Testis (tissue), 3 donors: ENCODE data around the gene AP5B1. TPM values are rescaled to one million over a fixed set of nuclear protein-coding genes. Genes with fewer than 3 reads are reported as not detected.
A peak's percentile ranks its signal among the peaks of the same experiment; 100 is the strongest.
"Not testable (repeated sequence)": the region's sequence is repeated elsewhere in the genome, so short reads cannot be mapped to it uniquely, and the experiment has no call there.

Experiments
- DNase-seq: peaks from one replicate; pipeline ENCODE4 v3.0.0-alpha.2; 2019
- H3K27ac ChIP-seq, 2 donors: fragments of 200-600 bp; sonication (generic); one replicate each; pipeline ENCODE4 v1.5.1; 2019
- H3K27me3 ChIP-seq: fragments of 200-600 bp; sonication (generic); one replicate; pipeline ENCODE4 v1.5.1; 2019
- H3K36me3 ChIP-seq: fragments of 200-600 bp; sonication (generic); one replicate; pipeline ENCODE4 v1.5.1; 2017; ENCODE audit warnings: low read depth; ENCODE audit errors: missing control alignments
- H3K4me1 ChIP-seq: fragments of 200-600 bp; sonication (generic); one replicate; pipeline ENCODE4 v1.5.1; 2019
- H3K4me3 ChIP-seq, 2 donors: fragments of 200-600 bp; sonication (generic); one replicate each; pipeline ENCODE4 v1.5.1; 2017 to 2019
- H3K9me3 ChIP-seq: fragments of 200-600 bp; sonication (generic); one replicate; pipeline ENCODE4 v1.5.1; 2017
- POLR2A ChIP-seq: fragments of 450-650 bp; IDR thresholded peaks from one replicate; pipeline ENCODE4 v1.6.1; 2017; ENCODE audit warnings: antibody characterized with exemption, mild to moderate bottlenecking, moderate library complexity
- WGBS, 2 donors: methylation state at CpG; one replicate each; pipeline ENCODE4 v1.1.5; 2018; 5-methylcytosine and 5-hydroxymethylcytosine counted together
- intact Hi-C: fragments of 100-400 bp; cut with DNase I; formaldehyde crosslinking; loops from one replicate; pipeline ENCODE4 v1.15.1; 2023; ENCODE audit warnings: low total_unique reads
- polyA plus RNA-seq: library from polyadenylated mRNA; stranded (reverse); fragments of 350-450 nt; fragmentation: Illumina TruSeq; extraction: RNeasy Lipid Tissue Mini Kit (QIAGEN cat#74804); gene quantifications from one replicate; pipeline ENCODE4 v1.2.3, GENCODE V29; 2014; ENCODE audit warnings: low read depth, low replicate concordance; ENCODE audit not compliant: insufficient read depth
- total RNA-seq, 2 donors: library from RNA; depleted of rRNA; stranded (reverse); fragments of >200 nt; gene quantifications; one replicate each; pipeline ENCODE4 v1.2.3, GENCODE V29; 2016
- TF ChIP-seq, protein P1 (sequence below), 3 experiments: fragments of 450-650 bp in 2 of 3; fragments of 200-600 bp in 1 of 3; sonication (generic) in 1 of 3; IDR thresholded peaks; one replicate each; pipeline ENCODE4 v1.5.1; 2016 to 2019; ENCODE audit warnings: antibody characterized with exemption in 3 of 3, mild to moderate bottlenecking in 2 of 3, moderate library complexity in 1 of 3

Gene AP5B1
- total and polyA plus RNA-seq, 3 donors from 2014 or later = 4.5 to 14.8 (median 13.5) TPM

DNA sequence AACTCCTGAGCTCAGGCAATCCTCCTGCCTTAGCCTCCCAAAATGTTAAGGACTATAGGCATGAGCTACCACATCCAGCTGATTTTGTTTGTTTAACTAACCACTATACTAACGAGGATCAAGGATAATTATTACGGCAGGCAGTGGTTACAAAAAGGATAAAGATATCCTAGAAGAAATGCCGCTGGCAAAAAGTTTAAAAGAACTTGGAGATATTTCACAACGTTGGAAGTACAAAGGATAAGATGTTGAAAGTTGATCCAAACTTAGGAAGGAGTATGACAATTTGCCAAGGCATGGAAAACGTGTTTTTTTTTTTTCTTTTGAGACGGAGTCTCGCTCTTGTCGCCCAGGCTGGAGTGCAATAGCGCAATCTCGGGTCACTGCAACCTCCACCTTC lies 13.4 kb downstream of the AP5B1 start:
- no peak for DNase-seq
- H3K27me3 ChIP-seq = no peaks in the 10 kb centered on the region
- intact Hi-C loops = no loop called here
- 63 to 69% methylated on average over 10 of the region's 10 CpGs for WGBS, 2 donors
- H3K27ac ChIP-seq = no peak overlapping the region
- no peaks in the 10 kb centered on the region for H3K9me3 ChIP-seq
- no peak overlapping the region for H3K4me3 ChIP-seq
- no peaks in the 10 kb centered on the region for H3K36me3 ChIP-seq
- no peak for TF ChIP-seq POLR2A
- TF ChIP-seq, protein P1, sequence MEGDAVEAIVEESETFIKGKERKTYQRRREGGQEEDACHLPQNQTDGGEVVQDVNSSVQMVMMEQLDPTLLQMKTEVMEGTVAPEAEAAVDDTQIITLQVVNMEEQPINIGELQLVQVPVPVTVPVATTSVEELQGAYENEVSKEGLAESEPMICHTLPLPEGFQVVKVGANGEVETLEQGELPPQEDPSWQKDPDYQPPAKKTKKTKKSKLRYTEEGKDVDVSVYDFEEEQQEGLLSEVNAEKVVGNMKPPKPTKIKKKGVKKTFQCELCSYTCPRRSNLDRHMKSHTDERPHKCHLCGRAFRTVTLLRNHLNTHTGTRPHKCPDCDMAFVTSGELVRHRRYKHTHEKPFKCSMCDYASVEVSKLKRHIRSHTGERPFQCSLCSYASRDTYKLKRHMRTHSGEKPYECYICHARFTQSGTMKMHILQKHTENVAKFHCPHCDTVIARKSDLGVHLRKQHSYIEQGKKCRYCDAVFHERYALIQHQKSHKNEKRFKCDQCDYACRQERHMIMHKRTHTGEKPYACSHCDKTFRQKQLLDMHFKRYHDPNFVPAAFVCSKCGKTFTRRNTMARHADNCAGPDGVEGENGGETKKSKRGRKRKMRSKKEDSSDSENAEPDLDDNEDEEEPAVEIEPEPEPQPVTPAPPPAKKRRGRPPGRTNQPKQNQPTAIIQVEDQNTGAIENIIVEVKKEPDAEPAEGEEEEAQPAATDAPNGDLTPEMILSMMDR (IDR thresholded peaks at IDR 0.05) = no peak
- no peaks in the 10 kb centered on the region for H3K4me1 ChIP-seq

DNA sequence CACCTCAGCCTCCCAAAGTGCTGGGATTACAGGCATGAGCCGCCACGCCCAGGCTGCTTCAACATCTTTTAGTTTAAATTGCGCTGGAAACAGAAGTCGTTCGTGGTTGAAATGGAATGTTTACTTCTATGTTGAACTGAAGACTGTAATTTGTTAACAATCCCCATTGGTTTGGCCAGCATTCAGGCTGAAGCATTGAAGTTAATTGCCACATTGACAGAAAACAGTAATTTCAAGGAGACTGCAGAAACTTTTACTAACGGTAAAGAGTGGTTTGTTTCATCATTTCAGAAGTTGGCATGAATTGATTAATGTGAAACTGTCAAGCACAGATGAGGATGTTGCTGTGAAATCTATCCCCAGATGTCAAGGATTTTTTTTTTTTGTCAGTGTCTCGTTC lies 14.2 kb downstream of the AP5B1 start:
- intact Hi-C loops = no loop called here
- WGBS, 2 donors = 68 to 74% methylated on average over 7 of the region's 7 CpGs
- TF ChIP-seq POLR2A = no peak
- TF ChIP-seq, protein P1 (IDR thresholded peaks at IDR 0.05) = no peak

DNA sequence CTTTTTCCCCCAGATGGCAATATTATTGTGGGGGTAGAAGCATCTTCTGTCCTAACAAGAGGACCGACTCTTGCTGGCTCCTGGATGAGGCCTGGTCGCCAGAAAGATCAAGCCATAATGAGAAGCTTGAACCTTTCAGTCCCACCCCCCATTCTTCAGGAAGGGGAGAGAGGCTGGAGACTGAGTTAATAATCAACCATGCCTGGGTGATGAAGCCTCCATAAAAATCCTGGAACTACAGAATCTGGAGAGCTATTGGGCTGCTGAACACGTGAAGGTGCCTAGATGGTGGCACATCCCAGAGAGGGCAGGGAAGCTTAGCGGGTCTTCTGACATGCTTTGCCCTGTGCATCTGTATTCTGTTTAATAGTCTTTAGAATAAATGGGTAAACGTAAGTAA lies 16.3 kb downstream of the AP5B1 start:
- Histone ChIP-seq H3K9me3 (no peaks in the 10 kb centered on the region), H3K4me1 (no peaks in the 10 kb centered on the region), H3K4me3 (no peak overlapping the region), H3K27me3 (no peaks in the 10 kb centered on the region), H3K36me3 (no peaks in the 10 kb centered on the region), H3K27ac (no peak overlapping the region)
- intact Hi-C loops = no loop called here
- no peak for DNase-seq
- WGBS, 2 donors = 75 to 80% methylated on average over 5 of the region's 5 CpGs
- TF ChIP-seq, protein P1 (IDR thresholded peaks at IDR 0.05) = no peak
- no peak for TF ChIP-seq POLR2A

More for the DNA sequence above, 14.2 kb downstream of the AP5B1 start:
- H3K9me3 ChIP-seq = no peaks in the 10 kb centered on the region
- H3K27ac ChIP-seq = no peak overlapping the region
- no peaks in the 10 kb centered on the region for H3K27me3 ChIP-seq
- no peaks in the 10 kb centered on the region for H3K4me1 ChIP-seq
- no peaks in the 10 kb centered on the region for H3K36me3 ChIP-seq
- H3K4me3 ChIP-seq = no peak overlapping the region
- DNase-seq = no peak

DNA sequence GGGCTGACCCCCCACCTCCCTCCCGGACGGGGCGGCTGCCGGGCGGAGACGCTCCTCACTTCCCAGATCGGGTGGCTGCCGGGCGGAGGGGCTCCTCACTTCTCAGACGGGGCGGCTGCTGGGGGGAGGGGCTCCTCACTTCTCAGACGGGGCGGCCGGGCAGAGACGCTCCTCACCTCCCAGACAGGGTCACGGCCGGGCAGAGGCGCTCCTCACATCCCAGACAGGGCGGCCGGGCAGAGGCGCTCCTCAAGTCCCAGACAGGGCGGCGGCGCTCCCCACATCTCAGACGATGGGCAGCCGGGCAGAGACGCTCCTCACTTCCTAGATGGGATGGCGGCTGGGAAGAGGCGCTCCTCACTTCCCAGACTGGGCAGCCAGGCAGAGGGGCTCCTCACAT lies 18.0 kb downstream of the AP5B1 start:
- H3K4me1 ChIP-seq, H3K9me3 ChIP-seq, H3K27me3 ChIP-seq, H3K27ac ChIP-seq, intact Hi-C loops, DNase-seq, H3K36me3 ChIP-seq: not testable (repeated sequence)
- H3K4me3 ChIP-seq = peak overlapping the region in 1 of 2 donors; percentile 5
- WGBS, 2 donors = 71 to 80% methylated on average over 2 to 16 of the region's 29 CpGs

DNA sequence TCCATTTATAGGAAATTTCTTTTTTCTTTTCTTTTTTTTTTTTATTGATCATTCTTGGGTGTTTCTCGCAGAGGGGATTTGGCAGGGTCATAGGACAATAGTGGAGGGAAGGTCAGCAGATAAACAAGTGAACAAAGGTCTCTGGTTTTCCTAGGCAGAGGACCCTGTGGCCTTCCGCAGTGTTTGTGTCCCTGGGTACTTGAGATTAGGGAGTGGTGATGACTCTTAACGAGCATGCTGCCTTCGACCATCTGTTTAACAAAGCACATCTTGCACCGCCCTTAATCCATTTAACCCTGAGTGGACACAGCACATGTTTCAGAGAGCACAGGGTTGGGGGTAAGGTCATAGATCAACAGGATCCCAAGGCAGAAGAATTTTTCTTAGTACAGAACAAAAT lies 18.6 kb downstream of the AP5B1 start:
- H3K27me3 ChIP-seq, H3K36me3 ChIP-seq, H3K4me3 ChIP-seq, intact Hi-C loops, H3K27ac ChIP-seq, H3K9me3 ChIP-seq, DNase-seq, H3K4me1 ChIP-seq: not testable (repeated sequence)
- WGBS, 2 donors = 49 to 70% methylated on average over 5 of the region's 5 CpGs

DNA sequence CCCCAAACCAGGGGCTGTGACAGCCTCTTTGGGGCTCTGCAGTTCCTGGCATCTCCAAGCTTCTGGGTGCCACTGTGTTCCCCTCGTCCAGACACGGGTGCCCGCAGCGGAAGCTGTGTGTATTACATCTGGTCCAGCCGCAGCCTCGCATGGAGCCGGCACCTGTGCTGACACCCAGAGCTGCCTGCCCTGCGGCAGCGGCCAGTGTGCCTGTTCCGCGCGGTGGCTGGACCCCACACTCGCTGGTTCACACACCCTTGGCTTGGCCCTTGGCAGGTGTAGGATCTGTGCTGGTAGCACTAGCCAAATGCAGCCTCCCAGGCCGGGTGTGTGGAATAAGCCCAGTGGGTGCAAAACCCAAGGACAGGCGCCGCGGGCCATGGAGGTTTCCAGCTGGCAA lies 35.7 kb downstream of the AP5B1 start:
- H3K9me3 ChIP-seq = no peaks in the 10 kb centered on the region
- no peaks in the 10 kb centered on the region for H3K27me3 ChIP-seq
- no peak overlapping the region for H3K27ac ChIP-seq
- TF ChIP-seq POLR2A = no peak
- TF ChIP-seq, protein P1 (IDR thresholded peaks at IDR 0.05) = no peak
- H3K4me1 ChIP-seq = no peaks in the 10 kb centered on the region
- intact Hi-C loops = no loop called here
- H3K36me3 ChIP-seq = no peaks in the 10 kb centered on the region
- peak overlapping the region; percentile 32 to 39 for H3K4me3 ChIP-seq
- WGBS, 2 donors = 34 to 81% methylated on average over 6 to 11 of the region's 17 CpGs
- no peak for DNase-seq
